ENCODE measurements around the gene PSKH1.
"Not testable (repeated sequence)": the region's sequence is repeated elsewhere in the genome, so short reads cannot be mapped to it uniquely, and the experiment has no call there.

Gene PSKH1

DNA sequence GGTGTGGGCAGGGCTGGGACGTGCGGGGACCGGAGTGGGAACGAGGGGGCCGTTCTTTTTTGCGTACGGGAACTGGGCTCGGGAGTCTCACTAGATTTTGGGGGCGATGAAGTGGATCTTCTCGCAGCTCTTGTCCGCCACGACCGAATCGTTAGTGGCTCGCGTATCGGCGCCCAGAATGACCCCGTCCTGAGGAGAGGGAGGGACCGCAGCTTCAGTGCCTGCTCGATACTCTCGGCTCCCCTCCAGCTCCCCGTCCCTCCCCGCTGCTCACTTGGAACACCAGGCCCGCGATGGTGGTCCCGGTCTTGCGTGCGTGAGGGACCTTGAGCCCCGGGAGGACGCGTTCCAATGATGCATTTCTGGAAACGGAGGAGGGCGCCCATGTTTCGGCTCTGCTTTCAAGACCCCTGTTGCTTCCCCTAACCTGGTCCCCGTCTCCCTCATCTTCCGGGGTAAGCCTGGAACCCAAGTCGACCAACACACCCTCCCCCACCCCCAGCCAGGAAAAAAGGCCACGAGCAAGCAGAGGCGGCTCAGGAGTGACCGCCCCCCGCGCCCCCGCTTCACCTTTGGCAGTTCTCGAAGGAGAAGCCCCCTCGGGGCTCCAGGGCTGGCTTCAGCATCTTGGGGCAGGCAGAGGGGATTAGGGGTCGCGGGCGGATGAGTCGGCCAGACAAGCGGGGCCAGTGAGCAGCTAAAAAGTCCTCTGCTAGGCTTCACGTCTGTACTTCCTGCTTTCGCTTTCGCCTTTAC lies 43.2 kb downstream of the PSKH1 start, which contains the start of gene PSMB10:
Gene PSMB10 (minus strand): TSS at position 727 of the 756 bp plus-strand sequence. CDS start 101 bp downstream, at position 626.
- H3K4me2 ChIP-seq (ENCODE audit: low read length) = peak within 1 kb of the TSS; percentile 88
- peak within 1 kb of the TSS; percentile 82 for H3K27ac ChIP-seq
- H3K4me1 ChIP-seq = peaks cover 12% of the 10 kb centered on the region
- H3K36me3 ChIP-seq (ENCODE audit: control insufficient read depth, insufficient read depth, low read length) = no peaks in the 10 kb centered on the region
- peak within 1 kb of the TSS; percentile 89 for H3K4me3 ChIP-seq (ENCODE audit: low read depth, low read length)
- TF ChIP-seq, protein P1, sequence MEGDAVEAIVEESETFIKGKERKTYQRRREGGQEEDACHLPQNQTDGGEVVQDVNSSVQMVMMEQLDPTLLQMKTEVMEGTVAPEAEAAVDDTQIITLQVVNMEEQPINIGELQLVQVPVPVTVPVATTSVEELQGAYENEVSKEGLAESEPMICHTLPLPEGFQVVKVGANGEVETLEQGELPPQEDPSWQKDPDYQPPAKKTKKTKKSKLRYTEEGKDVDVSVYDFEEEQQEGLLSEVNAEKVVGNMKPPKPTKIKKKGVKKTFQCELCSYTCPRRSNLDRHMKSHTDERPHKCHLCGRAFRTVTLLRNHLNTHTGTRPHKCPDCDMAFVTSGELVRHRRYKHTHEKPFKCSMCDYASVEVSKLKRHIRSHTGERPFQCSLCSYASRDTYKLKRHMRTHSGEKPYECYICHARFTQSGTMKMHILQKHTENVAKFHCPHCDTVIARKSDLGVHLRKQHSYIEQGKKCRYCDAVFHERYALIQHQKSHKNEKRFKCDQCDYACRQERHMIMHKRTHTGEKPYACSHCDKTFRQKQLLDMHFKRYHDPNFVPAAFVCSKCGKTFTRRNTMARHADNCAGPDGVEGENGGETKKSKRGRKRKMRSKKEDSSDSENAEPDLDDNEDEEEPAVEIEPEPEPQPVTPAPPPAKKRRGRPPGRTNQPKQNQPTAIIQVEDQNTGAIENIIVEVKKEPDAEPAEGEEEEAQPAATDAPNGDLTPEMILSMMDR (IDR thresholded peaks at IDR 0.05) = no peak
- H2AFZ ChIP-seq = peak within 1 kb of the TSS; percentile 86
- H3K9ac ChIP-seq = peak within 1 kb of the TSS; percentile 58
- H3K27me3 ChIP-seq (ENCODE audit: control insufficient read depth, insufficient read depth, low read length) = no peaks in the 10 kb centered on the region
- H3K79me2 ChIP-seq = no peaks in the 10 kb centered on the region
- no peaks in the 10 kb centered on the region for H3K9me3 ChIP-seq (ENCODE audit: control insufficient read depth, low read length)

DNA sequence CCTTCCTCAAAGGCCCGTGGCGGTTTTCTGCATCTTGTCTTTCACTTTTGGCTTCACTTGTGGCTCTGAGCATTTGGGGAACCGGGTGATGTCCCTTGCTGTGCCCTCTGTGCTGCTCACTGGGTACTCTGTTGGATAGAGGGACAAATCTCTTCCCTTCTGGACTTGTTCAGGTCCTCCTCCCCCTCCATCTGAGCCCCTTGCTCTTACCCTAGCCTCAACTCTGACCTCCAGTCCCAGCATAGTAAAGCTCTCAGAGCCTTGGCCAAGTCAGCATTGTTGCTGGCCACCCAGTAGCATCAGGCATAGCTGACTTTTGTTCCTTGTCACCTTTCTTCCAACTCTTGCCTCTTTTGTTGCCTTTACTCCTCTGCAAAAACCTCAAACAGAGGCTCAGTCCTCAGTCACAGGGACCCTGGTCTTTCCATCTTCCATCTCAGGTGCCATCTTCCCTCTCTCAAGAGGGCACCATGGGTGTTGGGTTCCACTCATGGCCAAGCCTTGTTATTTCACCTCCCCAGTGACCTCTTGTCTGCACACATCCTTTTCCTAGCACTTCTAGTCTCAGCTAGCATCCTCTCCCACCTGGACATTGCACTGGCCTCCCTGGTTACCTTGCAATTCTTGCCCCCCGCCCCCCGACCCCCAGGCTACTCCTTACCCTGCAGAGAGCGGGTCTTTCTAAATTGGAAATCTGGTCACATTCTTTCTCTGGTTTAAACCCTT lies 44.0 kb downstream of the PSKH1 start:
- no peaks in the 10 kb centered on the region for H3K79me2 ChIP-seq
- H3K36me3 ChIP-seq (ENCODE audit: control insufficient read depth, insufficient read depth, low read length) = no peaks in the 10 kb centered on the region
- peak overlapping the region; percentile 82 for H3K27ac ChIP-seq
- H3K9me3 ChIP-seq (ENCODE audit: control insufficient read depth, low read length) = no peaks in the 10 kb centered on the region
- peak overlapping the region; percentile 86 for H2AFZ ChIP-seq
- H3K4me3 ChIP-seq (ENCODE audit: low read depth, low read length) = peak overlapping the region; percentile 89
- peak overlapping the region; percentile 88 for H3K4me2 ChIP-seq (ENCODE audit: low read length)
- TF ChIP-seq, protein P1 (IDR thresholded peaks at IDR 0.05) = no peak
- no peaks in the 10 kb centered on the region for H3K27me3 ChIP-seq (ENCODE audit: control insufficient read depth, insufficient read depth, low read length)
- H3K9ac ChIP-seq = peak overlapping the region; percentile 58
- H3K4me1 ChIP-seq = peaks cover 12% of the 10 kb centered on the region

DNA sequence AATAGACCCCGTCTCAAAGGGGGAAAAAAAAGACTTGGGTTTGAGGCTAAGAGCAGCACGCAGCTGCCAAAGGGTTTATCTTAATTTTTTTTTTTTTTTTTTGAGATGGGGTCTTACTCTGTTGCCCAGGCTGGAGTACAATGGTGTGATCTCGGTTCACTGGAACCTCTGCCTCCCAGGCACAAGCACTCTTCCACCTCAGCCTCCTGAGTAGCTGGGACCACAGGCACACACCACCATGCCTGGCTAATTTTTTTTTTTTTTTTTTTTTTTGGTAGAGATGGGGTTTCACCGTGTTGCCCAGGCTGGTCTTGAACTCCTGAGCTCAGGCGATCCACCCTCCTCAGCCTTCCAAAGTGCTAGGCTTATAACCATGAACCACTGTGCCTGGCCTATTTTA lies 44.7 kb downstream of the PSKH1 start:
- H3K9me3 ChIP-seq (ENCODE audit: control insufficient read depth, low read length); H3K79me2 ChIP-seq; H3K27me3 ChIP-seq (ENCODE audit: control insufficient read depth, insufficient read depth, low read length); H3K4me2 ChIP-seq (ENCODE audit: low read length); H2AFZ ChIP-seq; H3K27ac ChIP-seq; H3K9ac ChIP-seq; H3K4me3 ChIP-seq (ENCODE audit: low read depth, low read length); H3K36me3 ChIP-seq (ENCODE audit: control insufficient read depth, insufficient read depth, low read length): not testable (repeated sequence)
- H3K4me1 ChIP-seq = peaks cover 12% of the 10 kb centered on the region

DNA sequence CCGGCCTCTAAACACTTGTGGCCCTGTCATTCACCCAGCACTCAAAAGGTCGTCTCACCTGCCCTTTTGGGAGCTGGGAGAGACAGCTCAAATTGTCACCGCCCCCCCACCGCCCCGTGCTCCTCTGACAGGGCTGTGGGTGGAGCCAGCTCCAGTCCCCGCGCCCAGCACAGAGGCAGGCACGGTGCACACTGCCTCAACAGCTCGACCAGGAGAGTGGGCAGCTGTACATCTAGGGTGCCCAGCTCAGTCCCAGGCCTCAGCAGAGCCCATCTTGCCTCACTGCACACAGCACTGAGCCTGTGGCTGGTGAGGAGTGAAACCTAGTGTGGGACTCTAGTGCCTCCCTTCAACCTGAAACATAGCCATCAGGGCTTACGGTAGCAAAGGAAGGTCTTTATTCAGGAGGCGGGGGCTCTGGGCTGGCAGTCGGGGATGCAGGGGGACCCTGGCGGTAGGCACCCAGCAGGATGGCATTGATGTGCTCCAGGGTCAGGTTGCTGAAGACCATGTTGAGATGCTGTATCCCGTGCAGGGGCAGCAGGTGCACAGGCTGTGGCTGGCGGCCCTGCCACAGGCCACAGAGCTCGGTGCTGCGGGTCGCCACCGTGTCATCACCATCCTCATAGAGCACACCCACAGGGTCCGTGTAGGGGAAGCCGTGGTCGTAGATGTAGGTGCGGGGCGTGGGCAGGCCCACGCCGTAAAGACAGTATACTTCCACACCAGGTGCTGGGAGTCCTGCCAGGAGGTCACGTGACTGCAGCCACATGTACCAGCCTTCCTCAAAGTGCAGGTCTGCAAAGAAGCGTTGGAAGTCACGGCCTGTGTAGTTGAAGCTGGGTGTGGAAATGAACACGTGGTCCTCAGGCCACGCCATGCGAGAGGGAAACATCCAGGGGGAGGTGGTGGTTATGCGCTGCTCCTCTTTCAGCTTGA lies 46.7 kb downstream of the PSKH1 start:
- Histone ChIP-seq H3K4me2 (ENCODE audit: low read length) (no peak overlapping the region), H3K9me3 (ENCODE audit: control insufficient read depth, low read length) (no peaks in the 10 kb centered on the region), H3K4me3 (ENCODE audit: low read depth, low read length) (no peak overlapping the region), H3K4me1 (peaks cover 12% of the 10 kb centered on the region), H3K27ac (no peak overlapping the region), H3K27me3 (ENCODE audit: control insufficient read depth, insufficient read depth, low read length) (no peaks in the 10 kb centered on the region), H3K79me2 (no peaks in the 10 kb centered on the region), H2AFZ (no peak overlapping the region), H3K36me3 (ENCODE audit: control insufficient read depth, insufficient read depth, low read length) (no peaks in the 10 kb centered on the region), H3K9ac (no peak overlapping the region)
- TF ChIP-seq, protein P1 (IDR thresholded peaks at IDR 0.05) = no peak
